ENCODE measurements around the gene PTPN1. TPM values are rescaled to one million over a fixed set of nuclear protein-coding genes. Genes with fewer than 3 reads are reported as not detected.

PTPN1 gene
- total and polyA plus RNA-seq, 2 donors (not counting 3 experiments of a cell fraction or from before 2014, with no cell fraction given): 41.1 to 64.3 TPM

DNA sequence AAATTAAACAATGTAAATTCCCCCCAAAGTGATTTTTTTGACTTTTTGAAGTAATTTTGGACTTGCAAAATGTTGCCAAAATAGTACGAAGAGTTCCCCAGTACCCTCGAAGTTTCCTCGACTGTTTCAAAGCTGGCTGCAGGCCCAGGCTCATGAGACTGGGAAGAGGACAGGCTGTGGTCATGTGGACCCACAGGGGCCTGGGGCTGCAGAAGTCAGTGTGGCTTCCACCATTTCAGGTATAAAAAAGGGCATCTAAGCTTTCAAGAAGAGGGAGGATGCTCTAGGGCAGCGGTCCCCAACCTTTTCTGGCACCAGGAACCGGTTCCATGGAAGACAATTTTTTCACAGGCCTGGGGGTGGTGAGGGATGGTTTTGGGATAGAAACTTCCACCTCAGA lies 75.0 kb downstream of the PTPN1 start:
- ChIA-PET CTCF (interaction anchor here (0.7 to 1.5 kb wide), 5 partner anchors 10 to 73 kb away, joined by 3 to 6 read pairs (median 4); no protein-coding TSS in a partner anchor), POLR2A (no interaction called here)
- FAIRE-seq (no peak), DNase-seq (ENCODE audit: low read depth, low spot score) (no peak)
- H3K4me2 ChIP-seq (ENCODE audit: insufficient read depth, low read length): no peak overlapping the region
- dilution Hi-C loops (cut with MboI; ENCODE audit: extremely low pct_ligation_motif_present, low sequenced_read_pairs): no loop called here
- H3K9ac ChIP-seq (replicated peaks; ENCODE audit: extremely low read depth, insufficient read depth, low read length): no peak overlapping the region
- no peaks in the 10 kb centered on the region for H3K4me1 ChIP-seq (ENCODE audit: control insufficient read depth, extremely low read depth, insufficient read depth, low read length)
- no TSS peak for BruUV-seq (replicated peaks)
- no peak for TF ChIP-seq MYC (IDR thresholded peaks at IDR 0.05; ENCODE audit: low read depth, low read length)
- no peak for TF ChIP-seq CTCF (IDR thresholded peaks at IDR 0.05; ENCODE audit: extremely low read depth in 1 of 2, insufficient read depth in 1 of 2, low read depth in 1 of 2, low read length in 2 of 2)
- no peak for TF ChIP-seq POLR2AphosphoS5 (IDR thresholded peaks at IDR 0.05; ENCODE audit: insufficient read depth, low read depth, low read length)
- TF ChIP-seq FOS (IDR thresholded peaks at IDR 0.05; ENCODE audit: borderline replicate concordance, insufficient read depth, low read length): no peak
- TF ChIP-seq GATA2 (IDR thresholded peaks at IDR 0.05; ENCODE audit: insufficient read depth, insufficient read length, low read depth, low read length): no peak
- TF ChIP-seq JUN (IDR thresholded peaks at IDR 0.05; ENCODE audit: borderline replicate concordance, insufficient read depth, insufficient read length, low read depth): no peak
- no peak for TF ChIP-seq EZH2 (IDR thresholded peaks at IDR 0.05; ENCODE audit: borderline replicate concordance, low read depth, low read length, severe bottlenecking)
- TF ChIP-seq POLR2A (IDR thresholded peaks at IDR 0.05; ENCODE audit: low read depth, low read length): no peak
- TF ChIP-seq, protein P1, sequence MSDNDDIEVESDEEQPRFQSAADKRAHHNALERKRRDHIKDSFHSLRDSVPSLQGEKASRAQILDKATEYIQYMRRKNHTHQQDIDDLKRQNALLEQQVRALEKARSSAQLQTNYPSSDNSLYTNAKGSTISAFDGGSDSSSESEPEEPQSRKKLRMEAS (IDR thresholded peaks at IDR 0.05; ENCODE audit: insufficient read depth, insufficient read length): no peak
- H3K4me3 ChIP-seq (replicated peaks in 1 of 3; ENCODE audit: insufficient read depth in 1 of 3, low read depth in 1 of 3, low read length in 3 of 3): no peak overlapping the region
- no peaks in the 10 kb centered on the region for H3K9me1 ChIP-seq (replicated peaks; ENCODE audit: control insufficient read depth, extremely low read depth, insufficient read depth, low read length)
- intact Hi-C loops (cut with micrococcal nuclease): no loop called here
- no peaks in the 10 kb centered on the region for H3K27me3 ChIP-seq (ENCODE audit: control insufficient read depth in 2 of 2, insufficient read depth in 2 of 2, low read length in 2 of 2)
- peaks cover 7% of the 10 kb centered on the region for H3K79me2 ChIP-seq (ENCODE audit: control insufficient read depth, insufficient read depth, low read length)
- no peaks in the 10 kb centered on the region for H4K20me1 ChIP-seq (replicated peaks; ENCODE audit: control insufficient read depth, extremely low read depth, insufficient read depth, low read length)
- H2AFZ ChIP-seq (ENCODE audit: low read depth, low read length): no peak overlapping the region
- H3K9me3 ChIP-seq (replicated peaks; ENCODE audit: control insufficient read depth, insufficient read depth, low read length): no peaks in the 10 kb centered on the region
- peaks cover 28 to 50% of the 10 kb centered on the region in 2 experiments for H3K36me3 ChIP-seq (ENCODE audit: control insufficient read depth in 2 of 2, extremely low read depth in 1 of 2, insufficient read depth in 2 of 2, low read length in 2 of 2)
- H3K27ac ChIP-seq (ENCODE audit: insufficient read depth, low read depth, low read length): no peak overlapping the region

Measured in endothelial cell of umbilical vein (primary cell).